ENCODE measurements around the gene ARPP19. TPM values are rescaled to one million over a fixed set of nuclear protein-coding genes. Genes with fewer than 3 reads are reported as not detected.

Gene ARPP19
- total and polyA plus RNA-seq, 10 of the 15 experiments (the other 5 are each of a cell fraction or from before 2014, with no cell fraction given): 77.2 to 167 (median 121) TPM

DNA sequence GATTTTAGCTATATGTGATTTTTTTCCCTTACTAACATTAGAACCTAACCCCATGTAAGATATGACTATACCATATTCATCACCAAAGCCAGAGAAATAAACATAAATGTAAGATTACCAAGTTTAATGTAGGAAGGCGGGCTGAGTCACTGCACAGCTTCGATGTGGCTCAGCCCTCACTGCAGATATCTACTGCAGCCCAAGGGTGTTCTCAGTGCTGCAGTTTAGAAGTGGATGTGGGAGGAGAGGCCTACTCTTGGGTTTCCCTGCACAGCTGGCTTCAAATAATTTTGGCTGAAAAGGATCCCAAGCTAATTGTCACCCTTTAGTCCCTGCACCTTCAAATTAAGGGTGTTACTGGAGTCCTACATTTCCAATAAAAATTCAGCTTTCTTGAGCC lies 9.3 kb downstream of the ARPP19 start (continued):
- TF ChIP-seq RUNX3 (IDR thresholded peaks at IDR 0.05; ENCODE audit: low read length) (peak; percentile 8; the same call in 1 of the 2 replicates), FOXM1 (IDR thresholded peaks at IDR 0.05; ENCODE audit: low read depth, low read length) (0 out of 2 replicates have a peak, but pooled peaks have one; percentile 49)
- TF ChIP-seq, protein P1, sequence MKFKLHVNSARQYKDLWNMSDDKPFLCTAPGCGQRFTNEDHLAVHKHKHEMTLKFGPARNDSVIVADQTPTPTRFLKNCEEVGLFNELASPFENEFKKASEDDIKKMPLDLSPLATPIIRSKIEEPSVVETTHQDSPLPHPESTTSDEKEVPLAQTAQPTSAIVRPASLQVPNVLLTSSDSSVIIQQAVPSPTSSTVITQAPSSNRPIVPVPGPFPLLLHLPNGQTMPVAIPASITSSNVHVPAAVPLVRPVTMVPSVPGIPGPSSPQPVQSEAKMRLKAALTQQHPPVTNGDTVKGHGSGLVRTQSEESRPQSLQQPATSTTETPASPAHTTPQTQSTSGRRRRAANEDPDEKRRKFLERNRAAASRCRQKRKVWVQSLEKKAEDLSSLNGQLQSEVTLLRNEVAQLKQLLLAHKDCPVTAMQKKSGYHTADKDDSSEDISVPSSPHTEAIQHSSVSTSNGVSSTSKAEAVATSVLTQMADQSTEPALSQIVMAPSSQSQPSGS (IDR thresholded peaks at IDR 0.05; ENCODE audit: low read length): peak; percentile 61; the same call in 1 of the 2 replicates

DNA sequence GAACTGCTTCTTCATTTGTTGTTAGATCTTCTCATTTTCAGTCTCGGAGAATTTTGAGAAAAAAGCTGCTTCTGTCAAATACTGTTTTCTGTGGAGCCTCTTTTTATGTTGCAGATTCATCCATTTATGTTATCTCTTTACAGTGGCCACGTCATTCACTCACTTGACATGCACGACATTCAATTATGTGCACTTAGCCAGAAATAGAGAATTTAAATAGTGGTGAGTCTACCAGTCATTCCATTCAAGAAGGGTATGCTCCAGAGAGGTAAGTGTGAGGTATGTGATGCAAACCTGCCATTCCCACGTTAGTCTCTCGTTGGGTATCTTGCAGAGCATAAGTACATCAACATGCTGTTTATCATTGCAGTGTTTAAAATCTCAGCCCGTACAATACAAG lies 9.8 kb downstream of the ARPP19 start:
- intact Hi-C loops (cut with micrococcal nuclease; ENCODE audit: unreplicated experiment) (no loop called here), in situ Hi-C loops (cut with MboI) (no loop called here)
- Histone ChIP-seq H3K79me2 (ENCODE audit: control insufficient read depth, insufficient read depth, low read length) (peaks cover 94% of the 10 kb centered on the region), H3K4me1 (ENCODE audit: control insufficient read depth, insufficient read depth, low read length) (peaks cover 26% of the 10 kb centered on the region), H3K9me3 (replicated peaks; ENCODE audit: control insufficient read depth, insufficient read depth, low read length) (no peaks in the 10 kb centered on the region; the same call in 2 of the 3 replicates), H3K4me3 (peak overlapping the region; percentile 53), H4K20me1 (ENCODE audit: control insufficient read depth, insufficient read depth) (no peaks in the 10 kb centered on the region), H2AFZ (ENCODE audit: control insufficient read depth, low read depth, low read length) (no peak overlapping the region), H3K36me3 (ENCODE audit: control insufficient read depth in 2 of 2, insufficient read depth in 2 of 2, low read length in 1 of 2) (peaks cover 4 to 8% of the 10 kb centered on the region in 2 experiments), H3K27ac (ENCODE audit: control insufficient read depth, insufficient read depth) (peak overlapping the region; percentile 85), H3K27me3 (replicated peaks in 1 of 2; ENCODE audit: control insufficient read depth in 2 of 2, insufficient read depth in 2 of 2, low read length in 1 of 2) (no peaks in the 10 kb centered on the region), H3K4me2 (ENCODE audit: control insufficient read depth, insufficient read depth) (peak overlapping the region; percentile 90), H3K9ac (ENCODE audit: control insufficient read depth, insufficient read depth, low read length) (peak overlapping the region; percentile 49)
- ChIA-PET RAD21 (ENCODE audit: unreplicated experiment) (interaction anchor here (0.7 to 5.7 kb wide), 8 partner anchors 26 to 333 kb away, joined by 3 to 42 read pairs (median 4); no protein-coding TSS in a partner anchor), CTCF (interaction anchor here (0.8 to 2.3 kb wide), 10 partner anchors 8 to 375 kb away, joined by 3 to 8 read pairs (median 4); partner anchors contain the start of genes ATOSA and MYO5A), POLR2A (interaction anchor here (0.6 to 2.1 kb wide), 4 partner anchors 8 to 93 kb away, joined by 4 to 9 read pairs (median 4); no protein-coding TSS in a partner anchor), SMC1A (ENCODE audit: uncharacterized antibody, unreplicated experiment) (interaction anchor here (0.6 to 2.8 kb wide), 16 partner anchors 8 to 327 kb away, joined by 3 to 9 read pairs (median 4); no protein-coding TSS in a partner anchor)
- FAIRE-seq (no peak), ATAC-seq (peak; percentile 55), DNase-seq (ENCODE audit: low read depth, low spot score) (no peak)
- under 1% methylated on average over 6 of the region's 6 CpGs for WGBS (ENCODE audit: insufficient coverage, insufficient replicate concordance, low lambda C conversion rate, missing lambda C conversion rate)
- TSS peak; percentile 2 for BruUV-seq (replicated peaks)
- no peak for TF ChIP-seq TBL1XR1 (IDR thresholded peaks at IDR 0.05; ENCODE audit: low read depth, low read length)
- TF ChIP-seq NFXL1 (IDR thresholded peaks at IDR 0.05; ENCODE audit: borderline replicate concordance): no peak
- no peak for TF ChIP-seq SPI1 (IDR thresholded peaks at IDR 0.05; ENCODE audit: borderline replicate concordance, insufficient read depth, low read depth, low read length)
- no peak for TF ChIP-seq CHD4 (IDR thresholded peaks at IDR 0.05)
- peak; percentile 68; the same call in 1 of the 3 replicates for TF ChIP-seq POU2F2 (IDR thresholded peaks at IDR 0.05; ENCODE audit: borderline replicate concordance, low read depth, low read length)
- no peak for TF ChIP-seq KAT2A (conservative IDR thresholded peaks at IDR 0.05; ENCODE audit: control insufficient read depth, low read depth, low read length)
- no peak for TF ChIP-seq CBFB (IDR thresholded peaks at IDR 0.05; ENCODE audit: low read depth)
- TF ChIP-seq, protein P2, sequence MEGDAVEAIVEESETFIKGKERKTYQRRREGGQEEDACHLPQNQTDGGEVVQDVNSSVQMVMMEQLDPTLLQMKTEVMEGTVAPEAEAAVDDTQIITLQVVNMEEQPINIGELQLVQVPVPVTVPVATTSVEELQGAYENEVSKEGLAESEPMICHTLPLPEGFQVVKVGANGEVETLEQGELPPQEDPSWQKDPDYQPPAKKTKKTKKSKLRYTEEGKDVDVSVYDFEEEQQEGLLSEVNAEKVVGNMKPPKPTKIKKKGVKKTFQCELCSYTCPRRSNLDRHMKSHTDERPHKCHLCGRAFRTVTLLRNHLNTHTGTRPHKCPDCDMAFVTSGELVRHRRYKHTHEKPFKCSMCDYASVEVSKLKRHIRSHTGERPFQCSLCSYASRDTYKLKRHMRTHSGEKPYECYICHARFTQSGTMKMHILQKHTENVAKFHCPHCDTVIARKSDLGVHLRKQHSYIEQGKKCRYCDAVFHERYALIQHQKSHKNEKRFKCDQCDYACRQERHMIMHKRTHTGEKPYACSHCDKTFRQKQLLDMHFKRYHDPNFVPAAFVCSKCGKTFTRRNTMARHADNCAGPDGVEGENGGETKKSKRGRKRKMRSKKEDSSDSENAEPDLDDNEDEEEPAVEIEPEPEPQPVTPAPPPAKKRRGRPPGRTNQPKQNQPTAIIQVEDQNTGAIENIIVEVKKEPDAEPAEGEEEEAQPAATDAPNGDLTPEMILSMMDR (IDR thresholded peaks at IDR 0.05 in 2 of 3, conservative IDR thresholded peaks at IDR 0.05 in 1 of 3; ENCODE audit: control insufficient read depth in 2 of 3, extremely low read depth in 1 of 3, insufficient read depth in 1 of 3, low read depth in 3 of 3, low read length in 3 of 3): no peak
- TF ChIP-seq NR2C2 (IDR thresholded peaks at IDR 0.05; ENCODE audit: borderline replicate concordance, control insufficient read depth, insufficient read length, low read depth): no peak
- peak; percentile 59; the same call in 1 of the 2 replicates for TF ChIP-seq ZNF217 (IDR thresholded peaks at IDR 0.05)
- TF ChIP-seq NRF1 (conservative IDR thresholded peaks at IDR 0.05; ENCODE audit: low read depth, low read length): no peak
- TF ChIP-seq NBN (IDR thresholded peaks at IDR 0.05): no peak
- no peak for TF ChIP-seq ZSCAN29 (IDR thresholded peaks at IDR 0.05)
- no peak for TF ChIP-seq RAD21 (IDR thresholded peaks at IDR 0.05; ENCODE audit: insufficient read depth, low read depth, low read length)
- TF ChIP-seq CBX3 (IDR thresholded peaks at IDR 0.05; ENCODE audit: borderline replicate concordance, low read depth): no peak
- TF ChIP-seq, protein P3, sequence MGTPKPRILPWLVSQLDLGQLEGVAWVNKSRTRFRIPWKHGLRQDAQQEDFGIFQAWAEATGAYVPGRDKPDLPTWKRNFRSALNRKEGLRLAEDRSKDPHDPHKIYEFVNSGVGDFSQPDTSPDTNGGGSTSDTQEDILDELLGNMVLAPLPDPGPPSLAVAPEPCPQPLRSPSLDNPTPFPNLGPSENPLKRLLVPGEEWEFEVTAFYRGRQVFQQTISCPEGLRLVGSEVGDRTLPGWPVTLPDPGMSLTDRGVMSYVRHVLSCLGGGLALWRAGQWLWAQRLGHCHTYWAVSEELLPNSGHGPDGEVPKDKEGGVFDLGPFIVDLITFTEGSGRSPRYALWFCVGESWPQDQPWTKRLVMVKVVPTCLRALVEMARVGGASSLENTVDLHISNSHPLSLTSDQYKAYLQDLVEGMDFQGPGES (IDR thresholded peaks at IDR 0.05): no peak
- TF ChIP-seq NFYA (IDR thresholded peaks at IDR 0.05; ENCODE audit: borderline replicate concordance, low read depth, low read length): no peak

Measured in GM12878 (cell line).